NCI-H2081 (cell line): ENCODE measurements around the gene MISP.
A peak's percentile ranks its signal among the peaks of the same experiment; 100 is the strongest.
"Not testable (repeated sequence)": the region's sequence is repeated elsewhere in the genome, so short reads cannot be mapped to it uniquely, and the experiment has no call there.

Source experiments
- DNase-seq, 2 experiments: peaks; one replicate each; lab custom pipeline; 2025; lab: John Stamatoyannopoulos, UW

Gene MISP, protein sequence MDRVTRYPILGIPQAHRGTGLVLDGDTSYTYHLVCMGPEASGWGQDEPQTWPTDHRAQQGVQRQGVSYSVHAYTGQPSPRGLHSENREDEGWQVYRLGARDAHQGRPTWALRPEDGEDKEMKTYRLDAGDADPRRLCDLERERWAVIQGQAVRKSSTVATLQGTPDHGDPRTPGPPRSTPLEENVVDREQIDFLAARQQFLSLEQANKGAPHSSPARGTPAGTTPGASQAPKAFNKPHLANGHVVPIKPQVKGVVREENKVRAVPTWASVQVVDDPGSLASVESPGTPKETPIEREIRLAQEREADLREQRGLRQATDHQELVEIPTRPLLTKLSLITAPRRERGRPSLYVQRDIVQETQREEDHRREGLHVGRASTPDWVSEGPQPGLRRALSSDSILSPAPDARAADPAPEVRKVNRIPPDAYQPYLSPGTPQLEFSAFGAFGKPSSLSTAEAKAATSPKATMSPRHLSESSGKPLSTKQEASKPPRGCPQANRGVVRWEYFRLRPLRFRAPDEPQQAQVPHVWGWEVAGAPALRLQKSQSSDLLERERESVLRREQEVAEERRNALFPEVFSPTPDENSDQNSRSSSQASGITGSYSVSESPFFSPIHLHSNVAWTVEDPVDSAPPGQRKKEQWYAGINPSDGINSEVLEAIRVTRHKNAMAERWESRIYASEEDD

DNA sequence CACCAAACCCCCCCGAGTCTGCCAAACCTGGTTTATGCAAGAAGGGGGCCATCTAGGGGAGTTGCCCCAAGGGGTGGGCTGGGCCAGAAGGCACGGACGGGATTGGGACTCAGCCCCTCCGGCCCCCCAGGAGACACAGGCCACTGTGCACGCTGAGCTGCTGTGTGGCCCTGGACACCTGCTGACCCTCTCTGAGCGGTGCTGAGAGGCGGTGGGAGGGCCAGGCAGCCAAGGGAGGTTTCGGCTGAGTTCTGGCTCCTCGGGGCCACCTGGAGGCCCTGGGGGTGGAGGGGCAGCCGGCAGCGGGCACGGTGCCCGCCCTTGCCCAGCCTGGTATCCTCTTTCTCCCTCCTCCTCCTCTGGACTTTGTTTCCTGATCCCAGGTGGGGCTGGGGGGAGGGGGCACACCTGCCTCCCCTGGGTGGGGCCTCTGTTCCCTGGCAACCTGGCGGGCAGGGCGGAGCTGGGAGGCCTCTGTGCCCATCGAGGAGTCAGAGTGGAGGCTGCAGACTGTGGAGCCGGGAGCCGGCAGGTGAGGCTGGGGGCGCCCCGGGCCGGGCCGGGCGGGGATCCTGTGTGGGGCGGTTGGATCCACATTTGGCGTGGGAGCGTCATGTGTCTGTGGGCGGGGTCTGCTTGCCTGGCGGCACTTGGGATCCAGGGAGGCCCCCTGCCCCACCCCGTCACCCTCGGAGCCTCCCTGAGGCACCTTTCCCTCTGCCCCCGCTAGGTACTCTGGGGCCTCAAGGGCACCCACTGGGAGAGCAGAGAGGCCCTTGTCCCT is at the start of gene MISP:
TSS of gene MISP (plus strand) at position 473 of the 784 bp plus-strand sequence. CDS start 5,835 bp downstream, outside the sequence.
- peak; percentile 87 to 92 for DNase-seq

DNA sequence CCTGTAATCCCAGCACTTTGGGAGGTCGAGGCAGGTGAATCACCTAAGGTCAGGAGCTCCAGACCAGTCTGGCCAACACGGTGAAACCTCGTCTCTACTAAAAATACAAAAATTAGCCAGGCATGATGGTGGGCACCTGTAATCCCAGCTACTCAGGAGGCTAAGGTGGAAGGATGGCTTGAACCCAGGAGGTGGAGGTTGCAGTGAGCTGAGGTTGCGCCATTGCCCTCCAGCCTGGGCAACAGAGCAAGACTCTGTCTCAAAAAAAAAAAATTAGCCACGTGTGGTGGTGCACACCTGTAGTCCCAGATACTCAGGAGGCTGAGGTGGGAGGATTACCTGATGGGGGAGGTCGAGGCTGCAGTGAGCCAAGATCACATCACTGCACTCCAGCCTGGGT is 48.1 kb upstream of the MISP start:
- DNase-seq = not testable (repeated sequence)

DNA sequence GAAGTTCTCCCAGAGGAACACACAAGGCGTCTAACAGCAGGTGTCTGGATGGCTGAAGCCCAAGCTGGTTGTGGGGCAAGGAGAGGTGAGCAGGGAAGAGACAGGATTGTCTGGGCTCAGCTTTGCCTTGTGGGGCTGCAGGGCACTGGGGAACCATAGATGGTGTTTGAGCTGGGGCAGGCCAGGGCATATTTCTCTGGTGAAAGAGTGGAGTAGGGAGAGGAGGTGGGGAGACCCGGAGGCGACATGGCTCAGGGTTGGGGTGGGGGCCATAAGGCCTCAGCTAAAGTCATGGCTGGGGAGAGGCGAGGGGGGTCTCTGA is 47.6 kb upstream of the MISP start:
- no peak for DNase-seq

DNA sequence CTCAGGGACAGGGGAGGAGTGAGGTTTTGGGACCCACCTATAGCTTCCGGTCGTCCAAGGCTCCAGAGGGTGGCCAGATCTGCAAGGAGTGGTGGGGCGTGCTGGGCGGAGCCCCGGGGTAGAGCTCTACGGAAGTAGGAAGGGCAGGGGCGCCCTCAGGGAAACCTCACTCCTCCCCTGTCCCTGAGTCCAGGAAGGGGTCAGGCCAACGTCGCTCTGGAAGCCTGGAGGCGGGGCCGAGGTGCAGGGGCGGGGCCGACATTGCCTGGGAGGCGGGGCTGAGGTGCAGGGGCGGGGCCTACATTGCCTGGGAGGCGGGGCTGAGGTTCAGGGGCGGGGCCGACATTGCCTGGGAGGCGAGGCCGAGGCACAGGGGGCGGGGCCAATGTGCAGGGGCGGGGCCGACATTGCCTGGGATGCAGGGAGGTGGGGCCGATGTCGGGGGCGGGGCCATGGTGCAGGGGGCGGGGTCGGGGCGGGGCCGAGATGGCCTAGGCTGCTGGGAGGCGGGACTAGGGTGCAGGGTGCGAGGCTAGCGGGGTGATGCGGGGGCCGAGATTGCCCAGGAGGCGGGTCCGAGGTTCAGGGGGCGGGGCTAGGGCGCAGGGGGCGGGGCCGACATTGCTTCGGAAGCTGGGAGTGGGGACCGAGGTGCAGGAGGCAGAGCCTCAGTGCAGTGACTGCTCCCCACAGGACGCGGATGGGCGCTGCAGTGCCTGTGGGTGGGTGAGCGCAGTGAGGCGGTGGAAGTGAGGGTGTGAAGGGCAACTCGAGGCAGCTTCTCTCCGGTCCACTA is 47.1 kb upstream of the MISP start:
- DNase-seq = no peak

DNA sequence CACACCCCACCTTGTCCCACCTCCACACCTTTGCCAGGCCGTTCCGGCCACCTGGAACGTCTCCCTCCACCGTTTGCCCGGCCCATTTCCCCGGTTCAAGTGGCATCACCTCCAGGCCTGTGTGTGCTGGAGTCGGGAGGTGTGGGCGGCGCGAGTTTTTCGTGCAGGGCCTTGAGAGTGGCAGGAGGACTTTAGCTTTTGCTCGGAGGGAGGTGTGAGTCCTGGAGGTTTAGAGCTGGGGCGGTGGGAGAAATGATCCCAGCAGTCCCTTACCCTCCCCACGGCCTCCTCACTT is 46.5 kb upstream of the MISP start:
- DNase-seq = no peak

DNA sequence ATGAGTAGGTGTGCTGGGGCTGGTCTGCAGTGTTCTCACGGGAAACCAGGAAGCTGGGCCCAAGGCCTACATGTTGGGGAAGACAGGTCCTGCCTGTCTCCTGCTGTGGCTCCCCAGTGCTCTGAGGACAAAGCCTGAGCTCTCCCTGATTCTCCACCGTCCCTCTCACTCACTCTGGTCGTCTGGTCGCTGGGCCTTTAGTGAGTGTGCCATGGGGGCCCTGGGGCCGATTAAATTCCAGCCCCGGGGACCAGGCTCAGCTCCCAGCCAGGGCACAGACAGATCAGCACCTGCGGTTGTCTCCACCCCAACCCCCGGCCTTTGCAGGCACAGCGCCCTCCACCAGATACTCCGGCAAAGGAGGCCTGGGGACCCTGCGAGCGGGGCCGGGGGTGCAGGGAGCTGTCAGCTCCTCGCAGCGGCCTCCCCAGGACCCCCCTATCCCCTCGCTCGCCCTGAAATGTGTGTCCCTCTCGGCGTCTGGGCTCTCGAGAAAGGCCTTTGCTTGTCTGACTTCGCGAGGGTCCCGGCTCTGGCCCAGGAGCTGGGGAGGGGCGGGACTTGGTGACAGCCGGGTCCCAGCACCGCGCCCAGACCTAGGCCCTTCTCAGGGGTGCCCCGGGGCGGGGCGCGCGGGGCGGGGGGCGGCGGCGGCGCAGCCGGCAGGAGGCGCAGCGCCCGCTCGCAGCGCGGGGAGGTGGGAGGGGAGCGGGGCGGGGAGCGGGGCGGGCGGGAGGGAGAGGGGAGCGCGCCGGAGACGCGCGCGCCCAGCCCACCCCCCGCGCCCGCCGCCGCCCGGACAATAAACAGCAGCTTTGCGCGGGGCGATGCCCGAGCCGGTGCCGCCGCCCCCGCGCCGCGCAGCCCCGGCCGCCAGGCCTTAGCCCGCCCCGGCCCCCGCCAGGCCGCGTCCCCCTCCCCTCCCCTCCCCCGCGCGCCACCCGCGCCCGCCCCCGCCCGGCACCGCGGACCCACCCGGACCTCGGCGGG is 42.5 kb upstream of the MISP start, which contains the start of gene PALM:
TSS of gene PALM (plus strand) at position 782 of the 990 bp plus-strand sequence. CDS start 212 bp downstream, outside the sequence.
- peak; percentile 26 to 43 for DNase-seq

DNA sequence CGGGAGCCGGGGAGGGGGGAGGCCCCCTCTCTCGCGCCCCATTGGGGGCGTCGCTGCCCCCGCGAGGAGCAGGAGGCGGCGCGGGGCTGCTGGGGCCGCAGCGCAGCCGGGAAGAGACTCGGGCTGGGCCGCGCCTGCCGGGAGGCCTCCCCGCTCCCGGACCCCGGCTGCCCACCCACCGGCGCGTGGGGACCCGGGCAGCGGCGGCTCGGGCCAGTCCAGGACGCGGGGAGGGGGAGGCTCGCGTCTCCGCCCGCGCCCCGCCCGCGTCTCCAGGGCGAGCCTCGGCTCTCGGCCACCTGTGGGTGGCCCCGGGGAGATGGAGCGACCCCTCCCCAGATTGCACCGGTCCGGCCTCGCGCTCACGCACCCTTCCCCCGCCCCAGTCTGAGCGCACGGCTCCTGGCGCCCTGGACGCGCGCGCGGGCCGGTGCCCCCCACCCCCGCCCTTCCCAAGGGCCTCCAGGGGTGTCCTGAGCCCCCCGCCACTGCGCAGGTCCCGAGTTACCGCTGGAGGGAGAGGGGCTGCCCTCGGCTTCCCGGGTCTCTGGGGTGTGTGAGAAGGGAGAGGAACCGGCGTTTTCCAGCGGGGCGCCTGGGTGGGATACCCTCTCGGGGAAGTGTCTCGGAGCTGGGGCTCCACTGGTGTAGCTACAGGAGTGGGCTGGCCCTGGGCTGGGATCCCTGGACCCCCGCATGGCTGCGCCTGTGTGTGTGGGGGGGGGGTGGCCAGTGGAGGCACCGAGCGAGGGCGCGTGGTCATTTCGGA is 41.5 kb upstream of the MISP start:
- DNase-seq = no peak

DNA sequence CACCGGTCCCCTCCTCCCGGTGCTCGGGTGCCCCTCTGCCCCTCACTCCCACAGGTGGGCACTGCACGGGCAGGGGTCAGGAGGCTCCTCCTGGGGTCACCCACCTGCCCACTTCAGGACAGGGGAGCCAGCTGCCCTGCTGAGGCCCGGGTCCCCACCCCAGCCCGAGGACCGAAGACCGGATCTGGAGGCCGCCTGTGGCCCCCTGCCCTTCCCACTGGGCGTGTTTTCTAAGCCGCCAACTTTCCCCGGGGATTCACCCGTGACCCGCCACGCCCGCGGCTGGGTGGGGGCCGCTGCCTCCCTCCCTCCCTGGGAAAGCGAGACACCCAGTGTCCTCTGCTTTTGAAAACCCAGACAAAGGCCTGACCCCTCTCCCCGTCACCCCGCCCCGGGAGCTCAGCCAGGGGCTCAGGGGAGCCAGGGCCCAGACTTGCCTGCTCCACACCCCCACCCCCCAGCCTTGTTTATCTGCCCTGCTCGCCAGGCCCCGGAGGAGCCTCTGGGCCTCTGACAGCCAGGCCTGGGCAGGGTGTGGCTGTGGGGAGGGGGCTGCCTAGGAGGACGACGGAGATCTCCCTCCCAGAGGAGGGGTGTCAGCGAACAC is 40.8 kb upstream of the MISP start:
- no peak for DNase-seq

DNA sequence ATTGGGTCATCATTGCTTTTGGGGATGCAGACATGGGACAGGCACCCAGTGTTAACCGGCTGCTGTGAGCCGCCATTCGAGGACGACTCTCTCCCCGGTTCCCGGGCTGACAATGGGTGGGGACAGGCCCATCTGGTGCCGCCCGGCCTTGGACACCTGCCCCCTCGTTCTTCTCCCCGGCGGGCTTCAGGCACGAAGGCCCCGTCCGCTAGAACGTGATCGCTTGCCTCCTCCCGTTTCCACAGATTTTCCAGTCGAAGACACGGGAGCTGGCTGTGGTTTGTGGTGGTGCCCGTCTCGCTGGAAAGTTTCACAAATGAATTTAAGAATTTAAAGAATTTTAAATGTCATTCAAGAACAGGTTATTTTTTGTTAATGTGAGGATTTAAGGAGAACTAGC is 40.1 kb upstream of the MISP start:
- DNase-seq = no peak

DNA sequence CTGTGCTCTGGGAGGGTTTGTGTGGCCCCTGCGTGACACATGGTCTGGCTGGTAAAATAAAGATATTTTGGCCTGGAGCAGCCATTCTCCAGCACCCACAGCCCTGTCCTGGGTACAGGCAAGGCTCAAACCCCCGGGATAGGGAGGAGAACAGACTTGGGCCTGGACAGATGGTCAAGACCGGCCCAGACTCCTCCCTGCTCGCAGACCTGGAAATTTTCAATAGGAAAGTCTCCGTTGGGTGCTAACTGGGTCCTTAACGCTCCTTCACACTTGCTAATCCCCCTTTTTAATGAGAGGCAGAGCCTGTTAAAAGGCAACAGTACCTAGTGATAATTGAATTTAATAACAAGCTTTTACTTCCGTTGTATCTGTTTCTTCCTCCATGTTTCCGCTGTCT is 39.7 kb upstream of the MISP start:
- peak in 1 of 2 experiments; percentile 8 for DNase-seq

DNA sequence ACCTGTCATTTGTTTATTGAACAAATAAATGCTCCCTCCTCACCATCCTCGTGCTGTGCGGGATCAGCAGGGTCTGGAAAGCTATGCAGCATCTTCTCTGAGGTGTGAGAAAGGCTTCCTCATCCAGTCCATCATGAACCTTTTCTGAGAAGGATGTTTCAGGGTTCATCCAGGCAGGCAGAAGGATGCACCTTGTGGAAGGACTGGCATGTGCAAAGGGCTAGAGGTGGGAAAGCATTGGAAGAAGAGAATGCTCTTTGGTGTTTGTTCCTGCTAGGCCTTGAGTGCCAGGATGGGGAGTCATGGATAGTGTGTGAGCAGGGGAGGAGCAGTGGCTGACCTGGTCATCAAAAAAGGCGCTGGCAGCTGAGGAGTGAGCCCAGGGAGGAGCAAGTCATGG is 35.6 kb upstream of the MISP start:
- DNase-seq = no peak

DNA sequence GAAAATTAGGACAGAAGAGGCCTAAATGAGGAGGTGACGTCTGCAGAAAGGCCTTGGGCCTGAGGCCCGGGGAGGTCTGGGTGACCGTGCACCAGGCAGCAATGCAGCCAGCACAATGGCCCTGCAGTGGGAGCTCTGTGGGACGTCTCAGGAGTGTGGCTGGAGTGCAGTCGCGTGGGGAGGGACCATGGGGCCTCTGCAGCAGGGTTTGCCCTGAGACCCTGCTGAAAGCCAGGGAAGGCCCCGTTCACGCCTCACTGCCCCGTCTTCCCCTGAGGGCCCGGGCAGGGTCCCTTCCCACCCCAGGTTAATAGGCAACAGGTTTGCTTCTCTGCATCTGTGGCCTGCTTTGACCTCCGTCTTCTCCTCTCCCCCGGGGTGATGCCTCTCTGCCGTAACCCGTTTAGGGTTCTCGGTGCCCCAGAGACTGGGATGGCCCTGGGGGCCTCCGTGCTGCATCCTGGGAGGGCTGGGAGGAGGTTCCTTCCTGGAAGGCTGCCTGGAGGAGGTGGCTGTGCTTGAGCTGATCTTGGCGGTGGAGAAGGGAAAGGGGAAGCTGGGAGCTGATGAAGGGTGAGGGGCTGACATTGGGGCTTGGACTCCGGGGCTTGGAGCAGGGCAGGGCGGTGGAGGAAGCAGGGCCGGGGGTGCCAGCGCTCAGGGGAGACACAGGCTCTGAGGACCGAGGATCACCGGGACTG is 32.5 kb upstream of the MISP start:
- DNase-seq = no peak

DNA sequence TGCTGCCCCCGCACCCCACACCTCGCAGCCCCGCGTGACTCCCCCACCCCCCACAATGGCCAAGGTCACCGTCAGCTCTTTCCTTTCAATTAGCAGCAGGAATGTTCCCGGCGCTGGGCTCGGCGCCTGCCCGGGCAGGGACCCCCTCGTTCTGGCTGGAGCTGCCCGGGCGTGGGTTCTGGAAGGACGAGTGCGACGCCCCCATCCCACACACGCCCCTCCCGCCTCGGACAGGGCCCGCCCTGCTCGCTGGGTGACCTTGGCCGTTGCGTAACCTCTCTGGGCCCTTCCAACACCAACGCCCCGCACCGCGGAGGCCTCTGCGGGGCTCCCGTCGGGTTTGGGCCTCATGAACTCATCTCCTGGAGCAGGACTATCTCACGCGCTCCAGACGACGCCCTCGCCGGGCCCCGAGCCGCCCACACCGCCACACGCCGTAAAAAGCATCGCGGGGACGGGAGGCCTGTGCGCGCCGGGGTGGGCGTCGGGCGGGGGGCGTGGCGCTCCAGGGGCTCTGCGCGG is 31.9 kb upstream of the MISP start:
- no peak for DNase-seq

DNA sequence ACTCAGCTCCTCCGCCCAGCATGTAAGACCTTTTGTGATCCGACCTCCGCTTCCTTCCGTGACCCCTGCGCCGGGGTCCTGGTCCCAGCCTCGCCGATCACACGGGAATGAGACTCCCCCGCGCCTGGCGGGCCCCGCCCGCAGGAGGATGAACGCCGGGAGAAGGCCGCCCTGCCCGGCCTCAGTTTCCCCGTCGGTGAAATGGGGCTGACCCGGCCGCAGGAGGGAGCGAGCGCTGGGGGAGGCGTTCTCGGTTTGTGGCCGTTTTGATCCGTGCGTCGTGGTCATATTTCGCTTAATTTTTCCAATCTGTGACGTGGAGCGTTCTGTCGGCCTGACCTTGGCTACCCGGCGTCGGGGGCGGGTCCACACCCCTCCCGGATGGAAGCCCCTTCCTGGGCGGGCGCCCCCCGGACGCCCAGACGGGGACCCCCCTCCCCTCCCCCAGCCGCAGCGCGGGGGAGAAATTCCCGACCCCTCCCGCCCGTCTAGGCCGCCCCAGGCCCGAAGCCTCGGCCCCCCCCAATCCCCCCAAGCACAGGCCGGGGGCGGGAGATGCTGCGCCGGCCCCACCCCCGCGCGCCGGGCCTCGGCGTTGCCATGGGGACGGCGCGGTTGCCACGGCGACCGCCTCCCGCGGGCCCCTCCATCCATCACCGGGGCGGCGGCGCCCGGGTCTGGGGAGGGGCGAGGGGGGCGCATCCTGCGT is 31.1 kb upstream of the MISP start:
- no peak for DNase-seq

DNA sequence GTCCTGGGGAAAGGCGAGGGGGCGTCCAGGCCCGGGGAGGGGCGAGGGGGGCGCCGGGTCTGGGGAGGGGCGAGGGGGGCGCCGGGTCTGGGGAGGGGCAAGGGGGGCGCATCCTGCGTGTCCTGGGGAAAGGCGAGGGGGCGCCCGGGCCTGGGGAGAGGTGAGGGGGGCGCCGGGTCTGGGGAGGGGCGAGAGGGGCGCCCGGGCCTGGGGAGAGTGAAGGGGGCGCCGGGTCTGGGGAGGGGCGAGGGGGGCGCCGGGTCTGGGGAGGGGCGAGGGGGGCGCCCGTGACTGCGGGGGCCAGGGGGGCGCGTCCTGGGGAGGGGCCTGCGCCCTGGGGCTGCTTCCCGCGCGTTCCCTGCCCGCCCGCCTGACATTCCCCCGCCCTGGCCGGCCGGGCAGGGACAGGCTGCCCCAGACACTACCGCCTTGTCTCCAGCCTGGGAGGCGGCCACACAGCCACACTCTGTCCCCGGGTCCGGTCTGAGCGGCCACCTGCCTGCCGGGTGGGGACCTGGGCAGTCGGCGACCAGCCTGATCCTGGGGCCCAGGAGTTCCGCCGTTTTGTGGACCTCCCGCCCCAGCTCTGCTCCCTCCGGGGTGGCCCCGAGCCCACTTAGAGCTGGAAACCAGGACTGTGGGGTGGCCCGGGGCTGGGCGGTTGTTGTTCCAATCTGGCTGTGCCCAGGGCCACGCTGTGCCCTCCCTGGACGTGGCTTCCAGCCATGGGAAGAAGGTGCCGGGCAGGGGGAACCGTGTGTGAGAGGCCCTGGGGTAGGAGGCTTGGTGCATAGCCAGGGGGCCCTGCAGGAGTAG is 30.4 kb upstream of the MISP start:
- no peak for DNase-seq

DNA sequence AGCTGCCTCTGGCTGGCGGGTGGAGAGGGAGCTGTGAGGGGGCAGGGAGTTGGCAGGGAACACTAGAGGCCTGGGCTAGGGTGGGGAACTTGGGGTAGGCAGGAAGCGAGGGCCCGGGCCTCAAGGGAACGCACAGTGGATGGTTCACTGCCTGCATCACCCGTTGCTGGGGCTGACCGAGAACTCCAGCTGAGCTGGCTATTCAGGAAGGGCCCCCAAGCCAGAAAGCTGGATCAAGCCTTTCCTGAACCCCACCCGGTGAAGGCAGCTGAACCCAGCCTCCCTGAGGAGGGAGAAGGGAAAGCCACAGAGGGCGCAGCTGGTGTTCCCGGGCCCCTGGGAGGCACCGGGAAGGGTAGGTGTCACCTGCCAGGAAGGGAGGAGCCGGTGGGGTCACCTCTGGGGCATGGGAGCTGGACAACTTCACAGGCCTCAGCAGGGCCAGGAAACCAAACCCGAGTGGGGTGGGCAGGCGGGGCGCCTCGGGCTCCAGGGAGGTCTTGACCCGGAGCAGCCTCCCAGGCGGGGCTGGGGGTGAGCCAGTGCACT is 28.3 kb upstream of the MISP start:
- no peak for DNase-seq

DNA sequence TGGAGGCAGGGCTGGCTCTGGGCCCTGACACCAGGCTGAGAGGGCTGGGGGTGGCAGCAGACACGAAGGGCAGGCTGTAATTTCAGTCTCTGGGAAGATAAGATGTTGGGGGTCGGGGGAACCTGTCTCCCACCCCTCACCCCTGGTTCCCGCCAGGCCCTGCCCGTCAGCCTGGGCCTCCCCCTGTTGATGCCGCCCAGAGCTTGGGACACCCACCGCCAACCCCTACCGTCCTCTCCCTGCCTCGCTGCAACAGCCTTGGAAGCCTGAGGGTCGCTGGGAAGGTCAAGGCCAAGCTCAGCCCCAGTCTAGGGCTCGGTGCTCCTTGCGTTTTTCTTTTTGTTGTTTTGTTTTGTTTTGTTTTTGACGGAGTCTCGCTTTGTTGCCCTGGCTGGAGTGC is 27.7 kb upstream of the MISP start:
- DNase-seq = no peak
